GM23338 (cell line): ENCODE measurements around the gene RHOBTB3. TPM values are rescaled to one million over a fixed set of nuclear protein-coding genes. Genes with fewer than 3 reads are reported as not detected.

ENCODE experiments used
- ATAC-seq: fragments of 200-7000 bp; cut with Tn5 transposase; 3 replicates; pipeline ENCODE4 v1.9.1; 2020
- DNase-seq: peaks from one replicate; pipeline ENCODE4 v3.0.0-alpha.2; 2015; ENCODE audit warnings: low spot score
- H2AFZ ChIP-seq: fragments of 200-600 bp; sonication (generic); 2 replicates; pipeline ENCODE4 v1.8.0; 2016; ENCODE audit warnings: antibody characterized with exemption, mild to moderate bottlenecking, moderate library complexity
- H3F3A ChIP-seq: fragments of 200-600 bp; sonication (generic); replicated peaks from 2 replicates; pipeline ENCODE4 v1.8.0; 2017; ENCODE audit warnings: antibody characterized with exemption, mixed run types, low read depth
- H3K27ac ChIP-seq: fragments of 200-600 bp; sonication (generic); 2 replicates; pipeline ENCODE4 v1.6.1; 2016; ENCODE audit warnings: low read depth
- H3K27me3 ChIP-seq: fragments of 200-600 bp; sonication (generic); 2 replicates; pipeline ENCODE4 v1.8.0; 2016; ENCODE audit warnings: mild to moderate bottlenecking, mixed run types, moderate library complexity; ENCODE audit not compliant: insufficient read depth
- H3K36me3 ChIP-seq: fragments of 200-600 bp; sonication (generic); 2 replicates; pipeline ENCODE4 v1.8.0; 2016; ENCODE audit warnings: mild to moderate bottlenecking; ENCODE audit not compliant: insufficient read depth
- H3K4me1 ChIP-seq: fragments of 200-600 bp; sonication (generic); 2 replicates; pipeline ENCODE4 v1.8.0; 2016; ENCODE audit warnings: mild to moderate bottlenecking, moderate library complexity; ENCODE audit not compliant: insufficient read depth
- H3K4me2 ChIP-seq: fragments of 200-600 bp; sonication (generic); 2 replicates; pipeline ENCODE4 v1.7.1; 2017; ENCODE audit warnings: mixed run types
- H3K4me3 ChIP-seq: fragments of 200-600 bp; sonication (generic); 2 replicates; pipeline ENCODE4 v1.6.1; 2016; ENCODE audit warnings: mixed run types
- H3K79me2 ChIP-seq: fragments of 200-600 bp; sonication (generic); replicated peaks from 2 replicates; pipeline ENCODE4 v1.8.0; 2017; ENCODE audit warnings: mild to moderate bottlenecking; ENCODE audit not compliant: insufficient read depth
- H3K9me2 ChIP-seq: fragments of 200-600 bp; sonication (generic); 2 replicates; pipeline ENCODE4 v1.8.0; 2017; ENCODE audit not compliant: insufficient read depth
- H4K20me1 ChIP-seq: fragments of 200-600 bp; sonication (generic); replicated peaks from 2 replicates; pipeline ENCODE4 v1.8.0; 2017; ENCODE audit warnings: mild to moderate bottlenecking; ENCODE audit not compliant: insufficient read depth
- H3K27ac Mint-ChIP-seq: 2 replicates; pipeline ENCODE4 v1.8.0; 2020; ENCODE audit warnings: inconsistent platforms, mild to moderate bottlenecking, moderate library complexity, mixed read lengths
- H3K27me3 Mint-ChIP-seq: 3 replicates; pipeline ENCODE4 v1.8.0; 2022; ENCODE audit warnings: low read depth, mild to moderate bottlenecking, moderate library complexity, mixed read lengths, inconsistent platforms; ENCODE audit not compliant: insufficient read depth, poor library complexity
- H3K36me3 Mint-ChIP-seq: 3 replicates; pipeline ENCODE4 v1.8.0; 2021; ENCODE audit warnings: low read depth, mild to moderate bottlenecking, inconsistent platforms, moderate library complexity, mixed read lengths
- H3K4me1 Mint-ChIP-seq: 3 replicates; pipeline ENCODE4 v1.8.0; 2020; ENCODE audit warnings: mild to moderate bottlenecking, inconsistent platforms, mixed read lengths
- H3K4me3 Mint-ChIP-seq: 3 replicates; pipeline ENCODE4 v1.8.0; 2021; ENCODE audit warnings: moderate library complexity, mild to moderate bottlenecking, inconsistent platforms, mixed read lengths
- H3K9me3 Mint-ChIP-seq: 3 replicates; pipeline ENCODE4 v1.8.0; 2020; ENCODE audit warnings: moderate library complexity, mild to moderate bottlenecking, inconsistent platforms, mixed read lengths
- CREB1 ChIP-seq: fragments of 250-450 bp; sonication (Bioruptor Pico); IDR thresholded peaks from 2 replicates; pipeline ENCODE4 v1.5.0; 2020; ENCODE audit warnings: low read depth, mild to moderate bottlenecking, moderate library complexity
- ETS1 ChIP-seq: IDR thresholded peaks from 2 replicates; pipeline ENCODE4 v1.6.1; 2016; ENCODE audit warnings: antibody characterized with exemption
- EZH2 ChIP-seq: fragments of 200-600 bp; sonication (generic); IDR thresholded peaks from one replicate; pipeline ENCODE4 v1.8.0; 2017; ENCODE audit warnings: antibody characterized with exemption, mild to moderate bottlenecking, low read depth; ENCODE audit not compliant: unreplicated experiment
- EZH2phosphoT487 ChIP-seq: fragments of 200-600 bp; sonication (generic); IDR thresholded peaks from one replicate; pipeline ENCODE4 v1.8.1; 2018; ENCODE audit warnings: antibody characterized with exemption; ENCODE audit not compliant: unreplicated experiment
- JUNB ChIP-seq: IDR thresholded peaks from one replicate; pipeline ENCODE4 v1.6.1; 2016; ENCODE audit warnings: antibody characterized with exemption; ENCODE audit not compliant: unreplicated experiment
- NANOG ChIP-seq: IDR thresholded peaks from 2 replicates; pipeline ENCODE4 v1.6.1; 2016; ENCODE audit warnings: antibody characterized with exemption, borderline replicate concordance
- REST ChIP-seq: IDR thresholded peaks from one replicate; pipeline ENCODE4 v1.6.1; 2018; ENCODE audit warnings: antibody characterized with exemption; ENCODE audit not compliant: unreplicated experiment
- STAT1 ChIP-seq: IDR thresholded peaks from one replicate; pipeline ENCODE4 v1.6.1; 2016; ENCODE audit warnings: antibody characterized with exemption; ENCODE audit not compliant: unreplicated experiment
- ZNF114 ChIP-seq: fragments of 250-450 bp; sonication (Bioruptor Pico); IDR thresholded peaks from 2 replicates; pipeline ENCODE4 v1.5.0; 2020; ENCODE audit warnings: mild to moderate bottlenecking, moderate library complexity
- ZNF331 ChIP-seq: fragments of 250-450 bp; sonication (Bioruptor Pico); IDR thresholded peaks from 2 replicates; pipeline ENCODE4 v1.5.0; 2020; ENCODE audit warnings: low read depth, mild to moderate bottlenecking, moderate library complexity
- ZNF462 ChIP-seq: fragments of 250-450 bp; sonication (Bioruptor Pico); IDR thresholded peaks from 2 replicates; pipeline ENCODE4 v1.5.0; 2020; ENCODE audit warnings: mild to moderate bottlenecking, moderate library complexity
- polyA plus RNA-seq: library from polyadenylated mRNA; unstranded; fragments of >200 nt; fragmentation: Nextera tagmentation; extraction: Ambion mirVana; gene quantifications from 2 replicates; pipeline ENCODE4 v1.2.1, GENCODE V29; 2016
- total RNA-seq: library from RNA; depleted of rRNA; stranded (reverse); fragments of >200 nt; shearing (Covaris generic); gene quantifications from 2 replicates; pipeline ENCODE4 v1.2.3, GENCODE V29; 2014

RHOBTB3 gene
- total and polyA plus RNA-seq, 2 experiments from 2014 or later: 10.0 to 13.4 TPM

- Mint-ChIP-seq H3K9me3 (no peaks in the 10 kb centered on the region), H3K36me3 (no peaks in the 10 kb centered on the region), H3K4me1 (peaks cover 14% of the 10 kb centered on the region), H3K4me3 (no peak overlapping the region), H3K27ac (no peak overlapping the region), H3K27me3 (peaks cover 4% of the 10 kb centered on the region)
- Histone ChIP-seq H3K27me3 (peaks cover 39% of the 10 kb centered on the region), H3K4me2 (no peak overlapping the region), H3K79me2 (no peaks in the 10 kb centered on the region), H4K20me1 (no peaks in the 10 kb centered on the region; the same call in 1 of the 2 replicates), H3K27ac (no peak overlapping the region), H3K4me1 (peaks cover 14% of the 10 kb centered on the region), H2AFZ (no peak overlapping the region), H3K9me2 (peaks cover 3% of the 10 kb centered on the region; the same call in 1 of the 2 replicates), H3K36me3 (no peaks in the 10 kb centered on the region), H3F3A (no peaks in the 10 kb centered on the region), H3K4me3 (no peak overlapping the region)
- TF ChIP-seq REST: no peak
- TF ChIP-seq ZNF462: no peak
- TF ChIP-seq JUNB: no peak
- TF ChIP-seq ZNF331 (CRISPR knock-in tag): no peak
- TF ChIP-seq CREB1 (CRISPR knock-in tag): no peak
- no peak for TF ChIP-seq STAT1
- no peak for TF ChIP-seq NANOG
- TF ChIP-seq EZH2phosphoT487: no peak
- no peak for TF ChIP-seq EZH2
- TF ChIP-seq ETS1: no peak
- TF ChIP-seq ZNF114 (CRISPR knock-in tag): no peak
- DNase-seq (no peak), ATAC-seq (no peak)
Observed at GRCh38 chr5:95708876-95709275, 22.3 kb upstream of the RHOBTB3 start.
